NCI-H187 treated with DMSO at 0.1 percent for 48 hours (cell line): ENCODE measurements around the gene SYNE3.

ENCODE experiments used
- DNase-seq: peaks from one replicate; lab custom pipeline; 2025; lab: John Stamatoyannopoulos, UW

Gene SYNE3

GRCh38 chr14:95474941-95475340, 41.5 kb downstream of the SYNE3 start:
- no peak for DNase-seq

GRCh38 chr14:95474486-95474885, 42.0 kb downstream of the SYNE3 start:
- no peak for DNase-seq

GRCh38 chr14:95472819-95473251, 43.6 kb downstream of the SYNE3 start:
- no peak for DNase-seq

GRCh38 chr14:95471476-95471875, 45.0 kb downstream of the SYNE3 start:
- DNase-seq, result no peak

GRCh38 chr14:95471016-95471415, 45.4 kb downstream of the SYNE3 start:
- DNase-seq, result no peak

GRCh38 chr14:95469134-95469481, 47.3 kb downstream of the SYNE3 start:
- DNase-seq, result no peak

- no peak for DNase-seq
Measured at GRCh38 chr14:95468448-95469133, 47.9 kb downstream of the SYNE3 start.

- DNase-seq, result no peak
Measured at GRCh38 chr14:95467657-95468056, 48.8 kb downstream of the SYNE3 start.

- no peak for DNase-seq
Measured at GRCh38 chr14:95467232-95467631, 49.2 kb downstream of the SYNE3 start.
